Liver (tissue), 9 donors: ENCODE data around the gene ABCG5. TPM values are rescaled to one million over a fixed set of nuclear protein-coding genes. Genes with fewer than 3 reads are reported as not detected.

Experiments used
- DNase-seq: peaks from one replicate; pipeline ENCODE4 v3.0.0-alpha.2; 2017; ENCODE audit warnings: low spot score
- H3K27ac ChIP-seq, 2 donors: one replicate each; pipeline ENCODE4 v1.7.0; 2013; ENCODE audit warnings: inconsistent platforms in 2 of 2, low read length in 2 of 2, control low read depth in 1 of 2, low read depth in 1 of 2, mild to moderate bottlenecking in 1 of 2
- H3K27me3 ChIP-seq, 4 donors: one replicate each; pipeline versions ENCODE4 v1.6.1 to v1.7.0; 2013; ENCODE audit warnings: low read length in 3 of 4, inconsistent platforms in 1 of 4, mild to moderate bottlenecking in 1 of 4, moderate library complexity in 1 of 4; ENCODE audit not compliant: control insufficient read depth in 4 of 4, insufficient read depth in 4 of 4
- H3K36me3 ChIP-seq, 4 donors: one replicate each; pipeline versions ENCODE4 v1.6.1 to v1.7.0; 2013; ENCODE audit warnings: low read length in 3 of 4, mild to moderate bottlenecking in 3 of 4, low read depth in 1 of 4, moderate library complexity in 1 of 4; ENCODE audit not compliant: control insufficient read depth in 4 of 4, insufficient read depth in 3 of 4
- H3K4me1 ChIP-seq, 4 donors: one replicate each; pipeline versions ENCODE4 v1.6.1 to v1.7.0; 2013; ENCODE audit warnings: low read length in 3 of 4, mild to moderate bottlenecking in 3 of 4, moderate library complexity in 1 of 4; ENCODE audit not compliant: control insufficient read depth in 4 of 4, insufficient read depth in 4 of 4
- H3K4me3 ChIP-seq, 3 donors: one replicate each; pipeline versions ENCODE4 v1.6.1 to v1.7.0; 2013; ENCODE audit warnings: low read length in 3 of 3, control low read depth in 1 of 3, low read depth in 1 of 3, mild to moderate bottlenecking in 1 of 3
- H3K9ac ChIP-seq, 2 donors: one replicate each; pipeline ENCODE4 v1.7.0; 2013; ENCODE audit warnings: low read length in 2 of 2, mild to moderate bottlenecking in 2 of 2, moderate library complexity in 2 of 2, control low read depth in 1 of 2, low read depth in 1 of 2
- H3K9me3 ChIP-seq, 4 donors: one replicate each; pipeline versions ENCODE4 v1.6.1 to v1.7.0; 2013; ENCODE audit warnings: low read length in 3 of 4; ENCODE audit not compliant: control insufficient read depth in 4 of 4
- EGR1 ChIP-seq, 2 donors: IDR thresholded peaks; 2 replicates each; pipeline ENCODE4 v1.6.1; 2016 to 2018; ENCODE audit warnings: antibody characterized with exemption in 2 of 2, low read depth in 2 of 2
- FOXA1 ChIP-seq: IDR thresholded peaks from 2 replicates; pipeline ENCODE4 v1.6.1; 2016; ENCODE audit warnings: antibody characterized with exemption
- FOXA2 ChIP-seq: IDR thresholded peaks from 2 replicates; pipeline ENCODE4 v1.6.1; 2016; ENCODE audit warnings: antibody characterized with exemption
- GABPA ChIP-seq, 2 donors: IDR thresholded peaks in 1 of 2; conservative IDR thresholded peaks in 1 of 2; 2 replicates each; pipeline ENCODE4 v1.6.1; 2016; ENCODE audit warnings: antibody characterized with exemption in 2 of 2, mild to moderate bottlenecking in 1 of 2, moderate library complexity in 1 of 2
- HNF4A ChIP-seq, 2 donors: conservative IDR thresholded peaks; 2 replicates each; pipeline ENCODE4 v1.6.1; 2016; ENCODE audit warnings: antibody characterized with exemption in 2 of 2, mild to moderate bottlenecking in 2 of 2
- HNF4G ChIP-seq: IDR thresholded peaks from 2 replicates; pipeline ENCODE4 v1.6.1; 2016; ENCODE audit warnings: antibody characterized with exemption
- JUND ChIP-seq, 2 donors: IDR thresholded peaks; 2 replicates each; pipeline ENCODE4 v1.6.1; 2016; ENCODE audit warnings: antibody characterized with exemption in 2 of 2
- NR2F2 ChIP-seq: IDR thresholded peaks from 2 replicates; pipeline ENCODE4 v1.6.1; 2016; ENCODE audit warnings: antibody characterized with exemption
- RAD21 ChIP-seq, 2 donors: IDR thresholded peaks; 2 replicates each; pipeline ENCODE4 v1.6.1; 2016; ENCODE audit warnings: antibody characterized with exemption in 2 of 2, mild to moderate bottlenecking in 2 of 2
- RXRA ChIP-seq, 2 donors: IDR thresholded peaks; 2 replicates each; pipeline ENCODE4 v1.6.1; 2017 to 2018; ENCODE audit warnings: antibody characterized with exemption in 2 of 2, mild to moderate bottlenecking in 1 of 2
- SP1 ChIP-seq: IDR thresholded peaks from 2 replicates; pipeline ENCODE4 v1.6.1; 2018; ENCODE audit warnings: antibody characterized with exemption, mild to moderate bottlenecking
- TAF1 ChIP-seq: conservative IDR thresholded peaks from 2 replicates; pipeline ENCODE4 v1.6.1; 2016; ENCODE audit warnings: antibody characterized with exemption, mild to moderate bottlenecking
- YY1 ChIP-seq: IDR thresholded peaks from 2 replicates; pipeline ENCODE4 v1.6.1; 2016; ENCODE audit warnings: antibody characterized with exemption, mild to moderate bottlenecking
- WGBS: extraction: QIAGEN DNeasy Blood & Tissue Kit; methylation state at CpG from one replicate; pipeline ENCODE4 v1.1.7; 2013; 5-methylcytosine and 5-hydroxymethylcytosine counted together
- polyA plus RNA-seq, 2 donors: library from polyadenylated mRNA; stranded (reverse) in 1 of 2; unstranded in 1 of 2; fragments of 200-250 nt in 1 of 2; fragments of >200 nt in 1 of 2; fragmentation: Nextera tagmentation in 1 of 2; extraction: Ambion mirVana in 1 of 2; gene quantifications; one replicate each; pipeline versions ENCODE4 v1.2.1 to v1.2.3, GENCODE V29; 2013 to 2015
- total RNA-seq, 2 donors: library from RNA; depleted of rRNA; stranded (reverse); fragments of >200 nt; gene quantifications; one replicate each; pipeline ENCODE4 v1.2.3, GENCODE V29; 2014
- TF ChIP-seq, protein P1 (sequence below): fragments of 150-350 bp; IDR thresholded peaks from 2 replicates; pipeline ENCODE4 v1.5.1; 2017; ENCODE audit warnings: improper control_type of control experiment, low read depth, low read length; ENCODE audit not compliant: missing input control
- TF ChIP-seq, protein P2 (sequence below): IDR thresholded peaks from 2 replicates; pipeline ENCODE4 v1.6.1; 2016; ENCODE audit warnings: antibody characterized with exemption
- TF ChIP-seq, protein P3 (sequence below): IDR thresholded peaks from 2 replicates; pipeline ENCODE4 v1.6.1; 2016; ENCODE audit warnings: antibody characterized with exemption
- TF ChIP-seq, protein P4 (sequence below): IDR thresholded peaks from 2 replicates; pipeline ENCODE4 v1.6.1; 2016; ENCODE audit warnings: antibody characterized with exemption, mild to moderate bottlenecking
- TF ChIP-seq, protein P5 (sequence below): IDR thresholded peaks from 2 replicates; pipeline ENCODE4 v1.6.1; 2016; ENCODE audit warnings: antibody characterized with exemption
- donor health status: healthy.
- donor health status: healthy.
- donor health status: healthy.
- donor health status: healthy.
- donor health status: healthy.

Gene ABCG5
- total and polyA plus RNA-seq, 4 donors, result 15.4 to 63.8 (median 38.5) TPM

DNA sequence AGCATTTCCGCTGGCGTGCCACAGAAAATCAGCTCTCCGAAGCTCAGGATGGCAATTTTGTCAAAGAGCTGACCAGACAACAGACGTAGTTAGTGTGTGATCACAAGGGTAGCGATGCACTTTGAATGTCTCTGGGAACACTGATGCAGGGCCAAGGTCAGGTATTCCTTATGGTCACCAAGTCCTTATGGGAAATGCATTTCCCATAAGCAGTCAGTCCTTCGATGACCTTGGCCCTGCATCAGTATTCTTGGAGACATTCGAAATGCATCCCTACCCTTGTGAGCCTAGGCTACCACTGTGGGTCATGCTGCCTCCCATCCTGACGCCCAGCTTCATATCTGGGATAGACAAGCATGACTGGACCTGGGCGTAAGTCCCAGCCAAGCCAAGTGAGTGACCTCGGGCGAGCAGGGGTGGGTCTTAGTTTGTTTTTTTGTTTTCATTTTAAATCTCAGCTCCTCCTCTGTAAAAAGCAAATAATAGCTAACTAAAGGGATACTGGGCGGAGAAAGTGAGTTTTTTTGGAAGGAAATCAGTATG, 13.6 kb downstream of the ABCG5 start:
- no peak overlapping the region for H3K9ac ChIP-seq
- H3K4me3 ChIP-seq, result no peak overlapping the region
- DNase-seq, result no peak
- H3K27ac ChIP-seq, result peak overlapping the region; percentile 13 to 60
- no peaks in the 10 kb centered on the region for H3K9me3 ChIP-seq
- H3K4me1 ChIP-seq, result peaks cover 7 to 64% (median 51%) of the 10 kb centered on the region in 4 donors
- TF ChIP-seq TAF1 (no peak), FOXA2 (peak; percentile 4), RAD21 (IDR thresholded peaks at IDR 0.05) (peak in 1 of 2 donors; percentile 20), FOXA1 (no peak), HNF4A (conservative IDR thresholded peaks at IDR 0.05) (peak; percentile 58 to 65), YY1 (no peak), JUND (IDR thresholded peaks at IDR 0.05) (peak in 1 of 2 donors; percentile 40), NR2F2 (no peak), GABPA (IDR thresholded peaks at IDR 0.05 in 1 of 2, conservative IDR thresholded peaks at IDR 0.05 in 1 of 2) (no peak), HNF4G (no peak), SP1 (peak; percentile 41), EGR1 (IDR thresholded peaks at IDR 0.05; ENCODE audit: low read depth in 2 of 2) (no peak), RXRA (IDR thresholded peaks at IDR 0.05) (peak; percentile 50 to 79)
- TF ChIP-seq, protein P1, sequence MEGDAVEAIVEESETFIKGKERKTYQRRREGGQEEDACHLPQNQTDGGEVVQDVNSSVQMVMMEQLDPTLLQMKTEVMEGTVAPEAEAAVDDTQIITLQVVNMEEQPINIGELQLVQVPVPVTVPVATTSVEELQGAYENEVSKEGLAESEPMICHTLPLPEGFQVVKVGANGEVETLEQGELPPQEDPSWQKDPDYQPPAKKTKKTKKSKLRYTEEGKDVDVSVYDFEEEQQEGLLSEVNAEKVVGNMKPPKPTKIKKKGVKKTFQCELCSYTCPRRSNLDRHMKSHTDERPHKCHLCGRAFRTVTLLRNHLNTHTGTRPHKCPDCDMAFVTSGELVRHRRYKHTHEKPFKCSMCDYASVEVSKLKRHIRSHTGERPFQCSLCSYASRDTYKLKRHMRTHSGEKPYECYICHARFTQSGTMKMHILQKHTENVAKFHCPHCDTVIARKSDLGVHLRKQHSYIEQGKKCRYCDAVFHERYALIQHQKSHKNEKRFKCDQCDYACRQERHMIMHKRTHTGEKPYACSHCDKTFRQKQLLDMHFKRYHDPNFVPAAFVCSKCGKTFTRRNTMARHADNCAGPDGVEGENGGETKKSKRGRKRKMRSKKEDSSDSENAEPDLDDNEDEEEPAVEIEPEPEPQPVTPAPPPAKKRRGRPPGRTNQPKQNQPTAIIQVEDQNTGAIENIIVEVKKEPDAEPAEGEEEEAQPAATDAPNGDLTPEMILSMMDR, result no peak
- TF ChIP-seq, protein P2, sequence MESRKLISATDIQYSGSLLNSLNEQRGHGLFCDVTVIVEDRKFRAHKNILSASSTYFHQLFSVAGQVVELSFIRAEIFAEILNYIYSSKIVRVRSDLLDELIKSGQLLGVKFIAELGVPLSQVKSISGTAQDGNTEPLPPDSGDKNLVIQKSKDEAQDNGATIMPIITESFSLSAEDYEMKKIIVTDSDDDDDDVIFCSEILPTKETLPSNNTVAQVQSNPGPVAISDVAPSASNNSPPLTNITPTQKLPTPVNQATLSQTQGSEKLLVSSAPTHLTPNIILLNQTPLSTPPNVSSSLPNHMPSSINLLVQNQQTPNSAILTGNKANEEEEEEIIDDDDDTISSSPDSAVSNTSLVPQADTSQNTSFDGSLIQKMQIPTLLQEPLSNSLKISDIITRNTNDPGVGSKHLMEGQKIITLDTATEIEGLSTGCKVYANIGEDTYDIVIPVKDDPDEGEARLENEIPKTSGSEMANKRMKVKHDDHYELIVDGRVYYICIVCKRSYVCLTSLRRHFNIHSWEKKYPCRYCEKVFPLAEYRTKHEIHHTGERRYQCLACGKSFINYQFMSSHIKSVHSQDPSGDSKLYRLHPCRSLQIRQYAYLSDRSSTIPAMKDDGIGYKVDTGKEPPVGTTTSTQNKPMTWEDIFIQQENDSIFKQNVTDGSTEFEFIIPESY, result no peak
- TF ChIP-seq, protein P3, sequence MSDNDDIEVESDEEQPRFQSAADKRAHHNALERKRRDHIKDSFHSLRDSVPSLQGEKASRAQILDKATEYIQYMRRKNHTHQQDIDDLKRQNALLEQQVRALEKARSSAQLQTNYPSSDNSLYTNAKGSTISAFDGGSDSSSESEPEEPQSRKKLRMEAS, result no peak
- TF ChIP-seq, protein P4, sequence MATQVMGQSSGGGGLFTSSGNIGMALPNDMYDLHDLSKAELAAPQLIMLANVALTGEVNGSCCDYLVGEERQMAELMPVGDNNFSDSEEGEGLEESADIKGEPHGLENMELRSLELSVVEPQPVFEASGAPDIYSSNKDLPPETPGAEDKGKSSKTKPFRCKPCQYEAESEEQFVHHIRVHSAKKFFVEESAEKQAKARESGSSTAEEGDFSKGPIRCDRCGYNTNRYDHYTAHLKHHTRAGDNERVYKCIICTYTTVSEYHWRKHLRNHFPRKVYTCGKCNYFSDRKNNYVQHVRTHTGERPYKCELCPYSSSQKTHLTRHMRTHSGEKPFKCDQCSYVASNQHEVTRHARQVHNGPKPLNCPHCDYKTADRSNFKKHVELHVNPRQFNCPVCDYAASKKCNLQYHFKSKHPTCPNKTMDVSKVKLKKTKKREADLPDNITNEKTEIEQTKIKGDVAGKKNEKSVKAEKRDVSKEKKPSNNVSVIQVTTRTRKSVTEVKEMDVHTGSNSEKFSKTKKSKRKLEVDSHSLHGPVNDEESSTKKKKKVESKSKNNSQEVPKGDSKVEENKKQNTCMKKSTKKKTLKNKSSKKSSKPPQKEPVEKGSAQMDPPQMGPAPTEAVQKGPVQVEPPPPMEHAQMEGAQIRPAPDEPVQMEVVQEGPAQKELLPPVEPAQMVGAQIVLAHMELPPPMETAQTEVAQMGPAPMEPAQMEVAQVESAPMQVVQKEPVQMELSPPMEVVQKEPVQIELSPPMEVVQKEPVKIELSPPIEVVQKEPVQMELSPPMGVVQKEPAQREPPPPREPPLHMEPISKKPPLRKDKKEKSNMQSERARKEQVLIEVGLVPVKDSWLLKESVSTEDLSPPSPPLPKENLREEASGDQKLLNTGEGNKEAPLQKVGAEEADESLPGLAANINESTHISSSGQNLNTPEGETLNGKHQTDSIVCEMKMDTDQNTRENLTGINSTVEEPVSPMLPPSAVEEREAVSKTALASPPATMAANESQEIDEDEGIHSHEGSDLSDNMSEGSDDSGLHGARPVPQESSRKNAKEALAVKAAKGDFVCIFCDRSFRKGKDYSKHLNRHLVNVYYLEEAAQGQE, result no peak
- TF ChIP-seq, protein P5, sequence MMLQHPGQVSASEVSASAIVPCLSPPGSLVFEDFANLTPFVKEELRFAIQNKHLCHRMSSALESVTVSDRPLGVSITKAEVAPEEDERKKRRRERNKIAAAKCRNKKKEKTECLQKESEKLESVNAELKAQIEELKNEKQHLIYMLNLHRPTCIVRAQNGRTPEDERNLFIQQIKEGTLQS, result no peak
- 41% methylated on average over 12 of the region's 12 CpGs for WGBS
- H3K36me3 ChIP-seq, result peaks cover 0 to 28% (median 17%) of the 10 kb centered on the region in 4 donors
- H3K27me3 ChIP-seq, result no peaks in the 10 kb centered on the region
